SIG-M5 treated with dmso at 0.1 percent for 504 hours (cell line): ENCODE results near the gene DNER.
A peak's percentile ranks its signal among the peaks of the same experiment; 100 is the strongest.

Source experiments
- DNase-seq: peaks from one replicate; lab custom pipeline; 2025; ENCODE audit not compliant: unreplicated experiment; lab: John Stamatoyannopoulos, UW

The DNER gene

DNA sequence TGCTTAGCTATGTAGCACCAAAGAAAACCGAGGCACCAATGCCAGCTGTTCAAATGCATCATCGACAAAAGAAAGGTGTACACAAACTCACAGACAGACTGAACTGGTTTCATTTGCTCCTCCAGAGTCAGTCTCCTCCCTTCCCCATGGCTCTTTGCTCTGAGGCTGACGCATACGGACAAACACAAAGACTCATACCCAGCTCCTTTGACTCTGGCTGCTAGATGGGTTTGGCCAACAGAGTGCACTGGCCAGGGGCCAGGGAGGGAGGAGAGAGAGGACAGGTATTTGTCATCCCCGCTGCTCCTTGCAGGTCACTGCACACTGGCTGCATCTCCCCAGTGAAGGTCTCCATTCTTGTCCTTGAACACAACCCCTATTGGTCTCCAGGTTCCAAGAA lies 40.7 kb downstream of the DNER start:
- peak; percentile 5 for DNase-seq

DNA sequence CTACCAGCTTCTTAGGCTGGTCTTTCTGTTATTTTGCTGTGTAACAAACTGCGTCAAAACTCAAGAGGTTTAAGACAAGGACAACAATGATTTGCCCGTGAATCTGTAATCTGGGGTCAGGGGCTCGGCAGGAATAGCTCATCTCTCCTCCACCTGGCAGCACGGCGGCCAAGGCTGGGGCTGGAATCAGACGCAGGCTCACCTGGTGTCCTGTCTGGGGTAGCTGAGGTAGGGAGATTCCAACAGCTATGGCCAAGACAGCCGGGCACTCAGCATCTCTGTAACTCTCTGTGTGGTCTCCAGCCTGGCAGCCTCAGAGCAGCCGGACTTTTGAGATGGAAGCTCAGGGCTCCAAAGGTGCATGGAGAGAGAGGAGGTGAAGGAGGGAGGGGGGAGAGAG lies 42.3 kb downstream of the DNER start:
- no peak for DNase-seq

DNA sequence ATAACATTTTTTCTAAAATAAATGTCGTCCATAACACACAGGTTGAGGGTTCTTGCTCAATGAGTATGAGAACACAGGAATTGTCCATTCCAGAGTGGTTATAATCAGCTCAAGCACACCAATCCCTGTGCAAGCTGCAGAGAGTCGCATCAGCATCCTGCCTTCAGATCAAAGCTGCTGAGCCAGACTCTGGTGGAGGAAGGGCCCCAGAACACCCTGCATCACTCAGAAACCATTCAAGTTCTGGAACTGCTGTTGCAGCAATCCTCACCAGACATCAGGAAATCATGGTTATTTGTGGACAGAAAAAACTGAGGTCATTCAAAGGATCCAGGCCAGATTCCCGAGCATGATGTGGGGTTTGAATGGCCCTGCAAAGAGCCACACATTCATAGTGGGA lies 44.5 kb downstream of the DNER start:
- DNase-seq = no peak

DNA sequence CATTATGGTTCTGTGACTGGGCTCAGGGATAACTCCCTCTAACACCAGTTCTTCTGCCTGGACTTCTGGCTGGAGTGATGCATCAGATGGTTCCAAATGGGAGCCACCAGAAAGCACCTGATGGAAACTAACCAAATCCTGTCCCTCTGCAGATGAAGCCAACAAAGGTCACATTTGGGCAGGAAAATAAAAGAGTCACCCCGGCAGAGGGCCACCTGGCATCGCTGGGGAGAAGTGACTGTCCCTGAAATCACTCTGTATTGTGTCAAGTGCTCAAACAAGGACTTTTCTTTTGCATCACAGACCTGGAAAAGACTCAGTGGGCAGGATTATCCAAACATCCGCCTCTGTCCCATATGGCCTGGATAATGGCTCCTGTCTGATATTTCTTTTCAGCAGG lies 47.5 kb downstream of the DNER start:
- no peak for DNase-seq

DNA sequence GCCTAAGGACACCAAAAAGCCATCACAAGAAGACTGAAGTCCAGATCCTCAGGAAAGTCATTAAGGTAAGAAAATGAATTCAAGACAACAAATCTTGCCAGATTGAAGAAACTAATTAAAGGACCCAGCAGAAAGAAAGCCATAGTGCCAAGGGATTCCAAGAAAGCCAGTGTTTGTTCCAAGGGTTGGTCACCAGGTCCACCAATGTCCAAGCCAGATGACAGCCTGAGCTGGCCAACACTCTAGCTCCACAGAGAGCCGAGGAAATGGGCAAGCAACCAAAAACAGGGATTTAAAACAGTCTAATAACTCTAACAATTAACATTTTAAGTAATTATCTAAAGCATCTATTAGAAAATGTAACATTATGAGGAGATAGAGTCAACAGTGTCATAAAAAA lies 49.2 kb downstream of the DNER start:
- no peak for DNase-seq

DNA sequence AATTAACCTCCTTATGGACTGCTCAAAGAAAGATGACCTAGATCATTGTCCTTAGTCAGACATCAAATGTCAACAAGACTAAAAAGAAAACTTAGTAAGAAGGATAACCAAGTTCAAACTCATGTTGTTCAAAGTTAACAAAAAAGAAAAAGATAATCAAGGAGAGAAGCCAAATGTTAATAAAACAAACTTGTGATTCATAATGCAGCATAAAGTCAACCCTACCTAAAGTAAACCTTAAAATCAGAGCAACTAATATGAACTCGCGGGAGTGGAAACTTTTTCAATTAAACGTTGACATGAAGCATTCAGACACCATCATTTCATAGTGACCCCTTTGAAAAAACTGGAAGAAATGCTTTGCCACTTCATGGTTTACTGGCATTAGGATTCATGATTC lies 52.9 kb downstream of the DNER start:
- DNase-seq = no peak

DNA sequence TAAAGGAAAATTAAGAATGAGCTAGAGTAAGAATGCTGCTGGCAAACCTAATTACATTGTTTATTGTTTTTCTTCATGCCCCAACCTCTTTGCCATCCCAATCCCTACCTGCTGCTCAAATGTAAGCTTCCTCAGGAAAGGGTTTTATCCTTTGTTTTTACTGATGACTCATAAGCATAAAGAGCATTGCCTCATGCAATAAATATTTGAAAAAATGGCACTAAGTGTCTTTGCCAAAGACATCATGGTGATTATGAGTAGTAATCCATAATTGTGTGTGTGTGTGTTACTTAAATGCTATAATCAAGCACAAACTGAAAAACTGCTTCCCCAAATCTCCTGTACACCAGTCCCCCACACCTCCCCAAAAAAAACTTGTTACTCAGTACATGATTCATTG lies 53.4 kb downstream of the DNER start:
- no peak for DNase-seq

DNA sequence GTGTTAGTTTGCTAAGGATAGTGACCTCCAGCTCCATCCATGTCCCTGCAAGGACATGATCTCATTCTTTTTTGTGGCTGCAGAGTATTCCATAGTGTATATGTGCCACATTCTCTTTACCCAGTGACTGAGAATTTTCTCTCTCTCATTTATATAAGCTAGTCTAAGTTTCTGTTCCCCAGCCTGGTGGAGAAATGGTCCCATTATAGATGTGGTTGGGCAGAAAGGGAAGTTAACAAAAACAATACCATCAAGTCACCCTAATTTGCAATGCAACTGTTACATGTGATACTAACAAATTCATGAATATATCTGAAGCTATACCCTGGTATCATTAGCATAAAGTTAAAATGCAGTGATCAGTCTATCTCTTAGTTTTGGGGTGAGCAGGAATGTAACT lies 54.0 kb downstream of the DNER start:
- peak; percentile 81 for DNase-seq

DNA sequence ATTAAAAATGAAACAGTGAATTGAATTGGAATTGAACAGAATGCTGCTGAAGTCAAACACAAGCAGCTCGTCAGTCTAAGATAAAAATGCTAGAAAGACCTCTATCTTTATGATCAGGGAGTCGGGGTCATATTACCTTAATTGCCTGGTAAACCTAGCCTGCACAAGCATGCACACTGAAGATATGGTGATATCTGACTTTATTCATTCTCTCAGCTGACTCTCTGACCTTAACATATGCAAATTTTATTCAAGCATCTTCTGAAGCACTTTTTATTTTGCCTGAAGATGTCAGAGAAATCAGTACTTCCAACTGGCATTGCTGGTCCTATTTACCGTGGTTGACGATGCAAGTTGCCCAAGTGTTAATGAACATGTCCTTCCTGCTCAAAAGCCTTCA lies 56.4 kb downstream of the DNER start:
- no peak for DNase-seq

DNA sequence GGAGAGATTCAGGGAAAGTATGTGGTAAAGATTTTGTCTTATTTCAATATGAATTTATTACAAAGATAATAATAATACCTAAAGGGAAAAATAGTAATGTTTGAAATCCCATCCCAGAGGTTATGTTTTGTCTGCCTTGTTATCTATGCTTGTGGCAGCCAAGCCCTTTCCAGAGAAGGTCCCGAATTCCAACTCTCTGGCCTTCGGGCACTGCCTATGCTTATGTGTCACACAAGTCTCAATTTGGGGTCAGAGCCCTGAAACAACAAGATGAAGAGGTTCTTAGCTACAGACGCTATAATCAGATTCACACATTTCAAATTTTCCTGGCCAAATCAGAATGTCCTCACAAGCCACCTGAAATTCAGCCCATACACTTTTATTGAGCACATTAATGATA lies 59.9 kb downstream of the DNER start:
- no peak for DNase-seq

DNA sequence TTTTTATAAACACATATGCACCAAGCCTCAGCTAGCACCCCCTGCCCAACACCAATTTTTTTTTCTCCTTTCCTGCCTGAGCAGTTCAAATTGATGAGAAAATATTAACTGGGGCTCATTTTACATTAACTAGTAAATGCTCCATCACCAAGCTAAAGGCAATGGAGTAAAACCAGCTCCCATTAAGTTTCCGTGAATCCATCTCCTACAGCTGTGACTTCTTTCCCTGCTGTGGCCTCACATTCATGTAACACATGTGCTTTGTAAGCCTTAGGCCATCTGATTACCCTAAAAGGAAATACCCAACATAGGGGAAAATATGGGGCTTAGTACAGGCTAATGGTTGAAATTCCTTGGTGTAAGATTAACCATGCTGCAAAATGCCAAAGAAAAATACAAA lies 60.8 kb downstream of the DNER start:
- DNase-seq = no peak

DNA sequence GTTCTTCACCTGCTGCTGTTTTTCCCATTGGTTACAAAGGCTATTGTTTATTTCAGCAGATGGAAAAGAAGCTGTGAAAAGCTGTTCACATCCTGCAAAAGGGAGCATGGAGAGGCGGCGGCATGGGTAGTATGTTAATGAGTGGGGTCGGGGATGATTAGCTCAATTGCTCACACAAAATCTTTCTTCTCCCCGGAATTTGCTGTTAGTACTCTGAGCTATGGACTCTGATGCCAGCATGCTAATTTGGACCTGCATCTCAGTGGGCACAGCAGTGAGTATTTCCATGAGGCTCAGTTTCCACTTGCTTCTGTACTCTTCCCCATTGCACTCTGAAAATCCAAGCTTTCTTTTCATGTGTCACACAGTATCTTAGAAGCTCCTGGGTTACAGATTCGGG lies 61.6 kb downstream of the DNER start:
- DNase-seq = no peak

DNA sequence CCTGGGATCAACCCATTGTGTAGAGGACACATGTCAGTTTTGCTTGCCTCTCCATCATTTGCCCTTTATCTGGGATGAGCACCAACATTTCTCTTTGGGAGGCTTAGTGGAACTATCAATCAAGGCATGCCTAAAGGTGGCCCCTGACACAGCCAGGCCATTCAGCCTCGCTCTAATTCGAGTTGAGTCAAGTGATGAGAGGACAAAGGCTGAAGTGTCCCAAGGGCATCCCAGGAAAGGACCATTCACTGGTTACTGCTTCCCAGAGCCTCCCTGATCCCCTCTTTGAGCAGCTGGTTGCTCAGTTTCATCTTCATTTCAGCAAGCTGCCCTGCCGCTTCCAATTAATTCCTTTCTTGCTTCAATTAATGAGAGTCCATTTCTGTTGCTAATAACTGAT lies 63.5 kb downstream of the DNER start:
- no peak for DNase-seq

DNA sequence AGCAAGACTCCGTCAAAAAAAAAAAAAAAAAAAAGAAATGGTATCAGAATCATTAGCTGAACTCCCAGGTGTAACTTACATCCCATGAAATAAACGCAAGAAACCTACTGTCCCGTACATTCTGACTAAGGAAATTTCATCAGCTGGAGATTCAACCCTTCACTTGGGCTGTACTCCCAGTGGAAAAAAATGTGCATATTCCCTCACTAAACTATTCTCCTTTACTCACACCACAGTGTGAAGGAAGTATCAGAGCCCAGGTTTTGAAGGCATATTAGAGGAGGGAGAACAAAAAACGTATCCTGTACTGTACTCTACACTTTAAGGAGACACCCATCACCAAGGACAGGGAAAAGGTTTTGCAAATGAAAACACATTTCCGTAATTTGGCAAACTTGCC lies 64.3 kb downstream of the DNER start:
- no peak for DNase-seq

DNA sequence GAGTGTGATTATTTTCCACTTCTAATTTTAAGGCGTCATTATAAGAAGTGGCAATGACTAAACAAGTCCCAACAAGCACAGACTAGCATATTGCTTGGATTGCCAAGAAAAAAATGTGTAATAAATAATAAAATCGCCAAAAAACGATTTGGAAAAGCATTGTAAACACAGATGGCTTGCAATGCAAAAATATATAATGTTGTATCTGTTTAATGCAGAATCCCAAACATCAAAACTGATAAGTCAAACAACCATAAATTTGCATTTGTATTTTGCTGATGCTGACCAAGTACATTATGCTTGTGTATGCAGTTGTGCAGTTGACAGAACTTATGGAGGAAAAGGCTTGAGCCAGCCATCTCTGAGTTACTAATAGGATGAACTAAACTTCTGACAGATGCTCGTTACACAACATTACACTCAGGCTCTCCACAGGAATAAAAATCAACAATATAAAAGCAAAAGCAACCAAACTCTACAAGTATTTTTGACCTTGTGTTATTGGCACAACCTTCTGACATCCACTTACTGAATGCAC lies 68.1 kb downstream of the DNER start:
- DNase-seq = no peak

DNA sequence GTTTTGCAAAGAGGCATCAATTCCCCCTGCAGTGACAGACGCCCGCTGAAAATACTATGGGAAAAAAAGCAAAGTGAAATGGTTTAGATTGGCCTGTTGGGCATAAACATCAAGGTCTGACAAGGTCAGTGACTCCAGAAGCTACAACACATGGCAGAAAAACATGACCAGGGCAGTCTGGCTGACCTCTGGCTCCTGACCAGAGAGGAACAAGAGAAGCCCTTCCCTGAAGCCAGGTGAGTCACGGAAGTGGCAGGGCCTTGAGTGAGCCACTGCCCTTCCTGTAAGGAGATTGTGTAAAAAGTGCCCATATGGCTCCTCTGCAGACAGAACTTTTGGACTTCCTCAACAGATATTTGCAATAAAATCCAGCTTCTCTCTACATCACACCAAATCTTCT lies 72.0 kb downstream of the DNER start:
- no peak for DNase-seq

DNA sequence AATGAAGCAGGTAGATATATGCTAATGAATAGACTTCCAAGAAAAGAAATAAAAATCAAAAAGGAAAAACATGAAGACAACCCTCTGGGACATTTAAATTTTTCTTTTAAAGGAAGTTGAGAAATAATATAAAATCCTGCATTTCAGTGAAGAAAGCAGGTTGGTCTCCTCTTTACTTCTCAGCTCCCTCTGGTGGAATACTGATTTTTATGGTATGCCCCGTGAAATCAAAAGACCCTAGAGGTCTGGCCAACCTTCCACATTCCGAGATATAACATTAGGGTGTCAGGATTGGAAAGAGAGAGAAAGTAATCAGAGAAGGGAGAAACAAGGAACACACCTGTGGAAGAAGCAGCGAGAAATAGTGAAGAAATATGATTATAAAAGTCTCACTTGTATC lies 72.7 kb downstream of the DNER start:
- no peak for DNase-seq

DNA sequence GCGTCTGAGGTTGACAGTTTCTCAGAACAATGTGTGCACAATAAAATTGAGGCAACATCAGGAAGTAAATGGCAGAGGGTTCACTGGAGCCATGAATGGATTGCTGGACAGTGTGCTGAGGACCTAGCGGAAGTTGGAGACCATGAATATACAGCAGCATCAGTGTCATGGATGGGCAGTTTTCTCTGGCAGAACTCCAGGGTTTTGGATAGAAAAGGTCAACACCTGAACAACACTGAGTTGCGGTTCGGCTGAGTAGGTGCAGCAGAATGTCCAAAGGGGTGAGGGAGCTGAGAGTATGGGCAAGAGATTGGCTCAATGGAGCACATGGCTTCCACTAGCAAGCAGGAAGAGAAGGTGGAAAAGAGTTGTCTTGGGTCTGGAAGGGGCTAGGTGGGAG lies 73.7 kb downstream of the DNER start:
- no peak for DNase-seq

DNA sequence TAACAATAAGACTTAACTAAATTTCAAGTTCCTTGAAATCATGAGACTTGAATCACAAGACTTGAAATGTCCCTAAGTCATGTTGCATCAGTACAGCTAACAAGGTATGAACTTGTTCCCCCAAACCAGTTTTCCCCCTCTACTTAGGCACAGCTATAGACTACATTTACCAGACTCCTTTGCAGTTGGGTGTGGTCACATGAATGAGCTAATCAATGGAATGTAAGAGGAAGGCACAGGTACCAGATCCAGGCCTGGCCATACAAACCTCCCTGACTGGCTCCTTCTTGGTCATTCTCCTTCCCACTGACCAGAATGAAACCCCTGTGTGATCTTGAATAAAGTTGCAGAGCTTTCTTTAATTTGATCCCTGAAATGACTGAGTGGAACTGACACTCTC lies 77.8 kb downstream of the DNER start:
- no peak for DNase-seq

DNA sequence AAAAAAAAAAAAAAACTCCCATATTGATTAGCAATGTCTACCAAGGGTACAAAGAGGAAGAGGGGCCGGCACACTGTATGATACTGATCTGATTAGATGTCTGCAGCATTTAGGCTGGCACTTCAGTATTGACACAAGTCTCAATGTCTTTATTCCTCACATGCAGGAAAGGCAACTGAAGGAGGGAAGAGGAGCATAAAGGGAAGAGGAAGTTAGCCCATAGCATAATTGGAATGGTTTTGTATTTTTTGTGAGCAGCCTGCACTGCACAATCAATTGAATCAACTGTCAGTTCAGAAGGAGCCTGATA lies 79.0 kb downstream of the DNER start:
- no peak for DNase-seq

DNA sequence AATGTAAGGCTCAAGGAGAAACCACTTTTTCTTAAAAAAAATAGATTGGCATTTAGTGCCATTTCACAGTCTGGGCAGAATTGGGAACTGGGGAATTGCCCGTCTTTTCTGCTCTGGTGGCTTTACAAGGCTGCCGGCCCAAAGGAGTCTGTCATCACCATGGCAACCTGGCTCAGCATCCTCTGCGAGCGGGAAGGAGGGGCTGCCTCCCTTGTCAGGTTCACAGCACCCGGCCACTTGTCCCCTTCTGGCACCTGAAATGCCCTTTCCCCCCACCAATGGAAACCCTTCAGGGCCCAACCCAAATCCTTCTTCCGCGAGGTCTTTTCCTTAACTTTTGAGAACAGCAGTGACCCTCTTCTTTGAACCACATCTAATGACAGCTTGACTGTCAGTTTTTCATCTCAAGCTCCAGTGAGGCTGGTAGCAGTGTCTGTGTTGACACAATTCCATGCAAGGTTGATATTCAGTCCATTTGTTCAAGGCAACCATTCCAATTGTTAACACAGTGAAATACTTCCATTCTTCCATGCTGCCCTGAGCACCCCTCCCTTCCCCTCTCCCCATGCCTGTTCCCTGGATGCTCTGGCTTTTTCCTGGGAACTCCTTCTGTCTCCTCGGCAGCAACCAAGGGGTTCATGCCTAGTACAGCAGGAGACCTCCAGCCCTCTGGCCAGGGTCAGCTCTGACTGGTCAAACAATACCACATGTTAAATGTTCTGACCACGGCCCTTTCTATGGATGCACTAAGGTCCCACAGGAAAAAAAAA lies 79.6 kb downstream of the DNER start:
- DNase-seq = no peak

DNA sequence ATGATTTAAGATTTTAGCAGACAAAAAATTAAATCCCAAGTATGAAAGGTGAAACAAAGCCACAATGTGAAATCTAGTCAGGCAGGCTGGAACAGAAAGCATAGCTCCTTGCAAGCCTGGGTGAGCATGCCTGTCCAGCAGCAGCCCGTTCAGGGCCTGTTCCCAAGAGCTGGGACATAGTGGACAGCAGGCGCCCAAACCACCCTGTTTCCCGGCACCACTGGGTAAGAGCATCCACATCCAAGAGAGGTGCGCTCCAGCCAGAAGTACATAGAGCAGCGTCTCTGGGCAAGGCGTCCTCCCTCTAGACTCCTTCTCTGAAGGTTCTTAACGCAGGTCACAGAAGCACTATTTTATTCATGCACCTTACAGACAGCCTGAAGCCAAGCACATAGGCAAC lies 80.8 kb downstream of the DNER start:
- DNase-seq = no peak

DNA sequence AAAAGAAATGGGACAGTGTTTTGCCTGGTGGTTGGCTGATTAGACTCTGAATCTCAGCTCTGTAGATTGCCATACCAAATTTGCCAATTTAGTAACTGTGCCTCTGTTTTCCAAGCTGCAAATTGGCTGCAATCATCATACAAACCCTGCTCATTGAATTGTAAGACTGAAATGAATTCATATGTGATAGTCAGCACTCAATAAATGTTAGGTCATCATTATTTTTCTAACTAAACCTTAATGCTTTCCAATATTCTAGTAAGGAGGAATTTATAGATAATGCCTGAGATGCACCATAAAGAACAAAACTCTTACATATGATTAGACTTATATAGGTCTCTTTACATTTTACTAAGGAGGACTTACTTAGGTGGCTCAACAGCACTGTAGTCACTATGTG lies 85.3 kb downstream of the DNER start:
- no peak for DNase-seq

DNA sequence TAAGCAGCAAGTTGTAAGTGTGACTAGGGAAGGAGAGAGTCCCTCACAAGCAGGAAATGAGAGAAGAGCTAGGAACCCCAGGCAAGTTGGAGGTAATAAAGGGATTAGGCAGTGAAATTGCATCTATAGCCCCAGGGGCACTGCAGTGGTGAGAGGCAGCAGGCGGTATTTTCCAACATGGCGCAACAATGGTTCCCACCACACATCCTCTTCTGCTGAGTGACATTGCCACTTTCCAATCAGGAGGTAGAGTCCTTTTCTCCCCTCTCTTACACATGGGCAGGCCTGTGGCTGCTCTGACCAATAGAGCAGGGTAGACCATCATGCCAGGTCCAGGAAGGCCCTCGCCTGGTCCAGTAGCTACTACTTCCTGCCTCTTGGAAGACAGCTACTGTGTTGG lies 86.6 kb downstream of the DNER start:
- DNase-seq = no peak
